HL-60/S4 treated with phorbol 12-myristate 13-acetate at 8.2 ng/mL for 4 days and 3 days (cell line): ENCODE data around the gene RBCK1.

Experiments used
- in situ Hi-C: fragments of 300-500 bp; cut with MboI; formaldehyde crosslinking; loops from 2 replicates; pipeline ENCODE4 v1.15.0; 2022; ENCODE audit warnings: low sequenced_read_pairs

Gene RBCK1

DNA sequence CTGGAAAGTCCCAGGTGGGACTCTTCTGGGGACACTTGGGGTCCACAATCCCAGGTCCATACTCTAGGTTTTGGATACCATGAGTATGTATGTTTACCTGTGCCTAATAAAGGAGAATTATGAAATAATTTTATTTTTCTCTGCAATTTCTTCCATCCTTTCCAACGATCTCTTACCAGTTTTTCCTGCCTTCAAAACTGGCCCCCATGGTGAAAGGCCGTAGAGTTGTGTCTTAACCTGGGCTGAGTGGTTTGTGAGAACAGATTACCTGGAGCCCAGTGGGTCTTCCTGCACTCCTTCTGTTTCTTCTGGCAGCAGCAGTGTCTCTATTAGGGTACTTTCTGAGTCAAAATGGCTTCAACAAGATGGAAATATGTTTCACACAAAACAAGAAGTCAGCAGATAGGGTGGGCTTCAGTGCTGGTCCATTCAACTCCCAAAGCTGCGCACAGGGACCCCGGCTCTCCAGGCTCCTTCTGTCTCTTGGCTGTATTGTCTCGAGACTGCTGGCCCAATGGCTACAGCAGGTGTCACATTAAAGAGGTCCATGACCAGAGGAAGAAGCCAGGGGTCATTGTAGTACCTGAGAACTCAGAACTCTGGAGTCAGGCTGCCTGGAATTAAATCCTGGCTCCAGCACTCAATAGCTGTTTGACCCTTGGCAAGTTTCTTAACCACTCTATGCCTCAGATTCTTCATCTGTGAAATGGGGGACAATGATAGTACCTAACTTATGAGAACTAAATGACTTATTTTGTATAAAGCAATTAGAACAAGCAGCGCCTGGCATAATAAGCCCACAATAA lies 10.5 kb upstream of the RBCK1 start:
- in situ Hi-C loops, result no loop called here

DNA sequence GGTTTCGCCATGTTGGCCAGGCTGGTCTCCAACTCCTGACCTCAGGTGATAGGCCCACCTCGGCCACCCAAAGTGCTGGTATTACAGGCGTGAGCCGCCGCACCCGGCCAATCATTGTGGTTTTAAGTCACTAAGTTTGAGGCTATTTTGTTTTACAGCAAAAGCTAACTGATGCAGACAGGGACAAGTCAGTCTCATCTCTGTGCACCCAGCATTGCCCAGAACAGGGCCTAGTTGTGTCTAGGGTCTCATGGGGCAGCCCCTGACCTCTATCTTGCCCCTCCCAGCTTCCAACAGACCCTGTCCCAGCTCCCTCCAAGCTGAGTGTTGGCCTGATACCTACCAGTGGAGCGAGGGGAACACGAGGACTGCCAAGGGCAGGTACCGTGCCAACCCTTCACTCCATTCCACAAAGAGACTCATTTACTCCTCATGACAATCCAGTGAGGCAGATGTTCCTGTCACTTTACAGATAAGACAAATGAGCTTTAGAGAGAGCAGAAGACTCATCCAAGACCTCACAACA lies 8.9 kb upstream of the RBCK1 start:
- in situ Hi-C loops, result no loop called here

DNA sequence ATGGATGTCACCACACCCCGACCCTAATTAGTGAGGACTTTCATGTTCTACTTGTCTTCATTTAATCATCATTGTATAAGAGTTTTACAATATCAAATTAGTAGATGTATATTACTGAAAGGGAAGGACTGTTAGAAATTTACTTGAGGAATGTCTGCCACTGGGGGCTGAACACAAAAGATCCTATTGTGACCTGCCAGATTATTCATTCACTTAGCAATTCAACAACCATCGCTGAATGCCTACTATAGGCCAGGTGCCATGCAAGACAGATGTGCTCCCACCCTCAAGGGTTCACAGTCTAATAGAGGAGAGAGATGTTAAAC lies 8.0 kb upstream of the RBCK1 start:
- in situ Hi-C loops, result no loop called here

DNA sequence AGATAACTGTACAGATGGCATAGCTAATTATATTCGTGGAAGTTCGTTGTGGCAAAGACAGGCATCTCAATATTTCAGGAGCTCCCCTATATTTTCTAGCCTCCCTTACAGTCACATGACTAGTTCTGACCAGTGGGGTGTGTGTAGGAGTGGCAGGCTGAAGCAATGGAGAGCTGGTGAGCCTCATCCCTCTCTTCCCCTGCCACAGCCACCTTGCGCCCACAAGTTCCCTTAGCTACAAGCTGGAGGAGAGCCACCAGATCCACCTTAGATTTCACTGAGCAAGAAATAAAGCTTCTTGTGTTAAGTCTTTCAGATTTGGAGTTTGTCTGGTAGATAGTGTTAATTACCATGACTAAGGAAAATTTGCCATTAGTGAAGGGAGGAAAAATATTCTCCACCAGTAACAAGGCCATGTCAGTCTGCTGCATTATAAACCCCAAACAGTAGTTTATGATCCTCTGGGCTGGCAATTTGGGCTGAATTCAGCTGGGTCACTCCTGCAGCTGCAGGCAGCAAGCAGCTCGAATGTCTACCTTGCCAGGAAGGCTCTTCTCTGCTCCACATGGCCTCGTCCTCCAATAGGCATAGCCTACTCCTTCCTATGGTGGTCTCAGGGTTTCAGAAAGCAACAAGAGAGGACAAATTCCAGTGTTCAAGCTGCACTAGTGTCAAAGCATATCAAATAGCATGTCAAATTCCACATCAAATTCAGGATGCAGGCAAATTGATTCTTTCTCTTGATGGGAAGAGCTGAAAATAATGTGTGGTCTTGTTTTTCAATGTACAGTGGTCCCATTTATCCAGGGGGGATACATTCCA lies 7.4 kb upstream of the RBCK1 start:
- in situ Hi-C loops, result no loop called here

DNA sequence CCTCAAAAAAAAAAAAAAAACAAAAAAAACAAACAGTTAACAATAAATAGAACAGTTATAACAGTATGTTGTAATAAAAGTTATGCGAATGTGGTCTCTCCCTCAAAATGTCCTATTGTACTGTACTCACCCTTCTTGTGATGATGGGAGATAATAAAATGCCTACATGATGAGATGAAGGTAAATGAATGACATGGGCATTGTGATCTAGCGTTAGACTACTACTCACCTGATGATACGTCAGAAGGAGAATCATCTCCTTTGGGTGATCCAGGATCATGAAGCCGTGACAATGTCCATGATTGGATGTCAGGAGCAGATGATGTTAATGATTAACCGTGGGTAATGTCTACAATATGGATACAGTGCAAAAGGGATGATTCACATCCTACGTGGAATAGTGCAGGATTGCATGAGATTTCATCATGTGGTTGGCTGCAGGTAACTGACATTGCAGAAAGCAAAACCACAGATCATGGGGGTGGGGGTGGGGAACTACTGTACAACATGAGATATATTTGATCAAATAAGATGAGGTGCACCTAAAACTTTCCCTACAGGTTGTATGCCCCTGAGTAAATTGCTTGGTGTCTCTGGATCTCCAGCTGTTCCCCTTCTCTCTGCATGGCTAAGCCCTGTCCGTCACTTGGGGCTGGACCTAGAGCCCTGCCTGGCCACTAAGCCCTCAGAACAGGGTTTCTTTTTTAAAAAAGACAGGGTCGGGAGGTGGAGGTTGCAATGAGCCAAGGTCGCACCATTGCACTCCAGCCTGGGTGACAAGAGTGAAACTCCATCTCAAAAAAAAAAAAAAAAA lies 6.2 kb upstream of the RBCK1 start:
- in situ Hi-C loops, result no loop called here

DNA sequence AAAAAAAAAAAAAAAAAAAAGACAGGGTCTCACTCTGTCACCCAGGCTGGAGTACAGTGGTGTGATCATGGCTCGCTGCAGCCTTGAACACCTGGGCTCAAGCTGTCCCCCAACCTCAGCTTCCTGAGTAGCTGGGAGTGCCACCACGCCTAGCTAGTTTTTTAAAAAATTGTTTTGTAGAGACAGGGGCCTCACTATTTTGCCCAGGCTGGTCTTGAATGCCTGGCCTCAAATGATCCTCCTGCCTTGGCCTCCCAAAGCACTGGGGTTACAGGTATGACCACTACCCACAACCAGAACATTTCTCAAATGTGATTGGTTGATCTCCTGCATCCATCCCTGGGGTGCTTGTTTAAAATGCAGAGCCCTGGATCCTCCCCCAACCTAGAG lies 5.6 kb upstream of the RBCK1 start:
- in situ Hi-C loops, result no loop called here

DNA sequence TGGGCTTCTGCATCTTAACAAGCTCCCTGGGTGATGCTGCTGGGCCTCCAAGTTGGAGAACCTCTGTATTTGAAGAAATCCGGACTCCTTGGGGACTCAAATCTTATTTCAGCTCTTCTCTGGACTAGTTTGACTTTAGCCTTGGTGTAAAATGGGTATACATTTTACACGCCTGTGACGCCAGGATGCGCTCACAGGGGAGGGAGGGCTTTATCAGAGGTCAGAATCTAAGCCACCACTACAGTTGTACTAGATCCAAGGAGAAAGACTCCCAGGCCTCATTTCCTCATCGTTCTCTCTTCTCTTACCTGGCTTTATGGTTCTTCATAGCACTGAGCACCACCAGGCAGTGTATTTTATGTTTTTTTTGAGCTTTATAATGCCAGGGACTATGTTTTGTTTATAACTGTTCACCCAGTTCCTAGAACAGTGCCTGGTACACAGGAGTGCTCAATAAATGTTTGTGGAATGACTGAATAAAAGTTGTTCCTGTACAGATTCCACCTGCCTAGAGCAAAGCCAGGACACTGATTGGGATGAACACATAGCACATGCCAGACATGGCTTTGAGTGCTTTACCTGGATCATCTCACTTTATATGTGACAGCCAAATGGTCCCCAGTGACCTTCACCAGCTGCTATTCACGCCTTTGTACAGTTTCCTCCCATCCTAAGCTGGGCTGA lies 5.1 kb upstream of the RBCK1 start:
- in situ Hi-C loops, result no loop called here

DNA sequence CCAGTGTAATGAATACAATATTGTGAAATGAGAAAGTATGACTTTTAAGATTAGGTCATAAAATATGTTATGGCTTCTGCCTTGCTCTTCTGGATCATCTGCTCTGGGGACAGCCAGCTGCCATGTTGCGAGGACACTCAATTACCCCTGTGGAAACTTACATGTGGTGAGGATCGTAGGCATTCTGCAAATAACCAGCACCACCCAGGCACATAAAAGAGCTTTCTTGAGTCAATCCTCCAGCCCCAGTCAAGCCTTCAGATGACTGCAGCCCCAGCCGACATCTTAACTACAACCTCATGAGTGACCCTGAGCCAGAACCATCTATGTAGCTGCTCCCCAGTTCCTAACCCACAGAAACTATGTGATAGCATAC lies 4.5 kb upstream of the RBCK1 start:
- in situ Hi-C loops, result no loop called here

DNA sequence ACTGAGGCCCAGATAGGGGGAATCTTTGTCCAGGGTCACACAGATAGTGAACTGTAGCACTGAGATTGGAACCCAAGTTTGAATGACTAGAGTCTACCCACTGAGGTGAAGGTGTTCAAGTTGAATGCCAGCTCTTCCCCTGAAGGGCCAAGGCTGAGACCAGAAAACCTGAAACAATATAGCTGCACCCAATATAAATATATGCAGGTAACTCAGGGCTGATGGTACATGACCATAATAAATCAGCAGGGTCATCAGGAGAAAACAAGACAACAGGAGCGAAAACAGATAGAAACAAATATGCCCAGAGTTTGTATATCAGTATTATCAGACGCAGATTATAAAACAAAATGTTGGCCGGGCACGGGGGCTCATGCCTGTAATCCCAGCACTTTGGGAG lies 4.0 kb upstream of the RBCK1 start:
- in situ Hi-C loops, result no loop called here

DNA sequence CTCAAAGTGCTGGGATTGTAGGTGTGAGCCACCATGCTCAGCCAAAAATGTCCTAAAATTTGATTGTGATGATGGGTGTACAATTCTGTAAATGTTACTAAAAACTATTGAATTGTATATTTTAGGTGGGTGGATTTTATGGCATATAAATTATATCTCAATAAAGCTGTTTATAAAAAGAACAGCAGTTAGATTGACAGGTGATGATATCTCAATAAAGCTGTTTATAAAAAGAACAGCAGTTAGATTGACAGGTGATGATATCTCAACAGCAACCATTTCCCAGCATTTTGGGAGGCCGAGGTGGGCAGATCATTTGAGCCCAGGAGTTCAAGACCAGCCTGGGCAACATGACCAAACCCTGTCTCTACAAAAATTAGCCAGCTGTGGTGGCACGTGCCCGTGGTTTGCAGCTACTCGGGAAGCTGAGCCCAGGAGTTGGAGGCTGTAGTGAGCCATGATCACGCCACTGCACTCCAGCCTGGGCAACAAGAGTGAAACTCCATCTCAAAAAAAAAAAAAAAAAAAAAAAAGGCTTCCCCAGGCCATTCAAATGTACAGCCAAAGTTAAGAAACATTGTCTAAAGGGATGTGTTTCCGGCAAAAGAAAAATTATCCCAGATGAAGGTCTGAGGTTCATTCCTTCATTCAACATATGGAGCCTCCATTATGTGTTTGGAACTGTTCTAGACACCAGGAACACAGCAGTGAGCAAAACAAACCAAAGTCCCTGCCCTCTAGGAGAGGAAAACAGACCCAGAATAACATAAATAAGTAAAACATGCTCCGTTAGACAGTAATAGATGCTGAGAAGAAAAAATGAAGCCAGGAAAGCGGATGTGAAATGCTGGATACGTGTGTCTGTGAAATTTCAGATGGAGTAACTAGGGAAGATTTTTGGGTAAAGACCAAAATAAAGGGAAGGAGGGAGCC lies 1.6 kb upstream of the RBCK1 start:
- in situ Hi-C loops, result no loop called here

DNA sequence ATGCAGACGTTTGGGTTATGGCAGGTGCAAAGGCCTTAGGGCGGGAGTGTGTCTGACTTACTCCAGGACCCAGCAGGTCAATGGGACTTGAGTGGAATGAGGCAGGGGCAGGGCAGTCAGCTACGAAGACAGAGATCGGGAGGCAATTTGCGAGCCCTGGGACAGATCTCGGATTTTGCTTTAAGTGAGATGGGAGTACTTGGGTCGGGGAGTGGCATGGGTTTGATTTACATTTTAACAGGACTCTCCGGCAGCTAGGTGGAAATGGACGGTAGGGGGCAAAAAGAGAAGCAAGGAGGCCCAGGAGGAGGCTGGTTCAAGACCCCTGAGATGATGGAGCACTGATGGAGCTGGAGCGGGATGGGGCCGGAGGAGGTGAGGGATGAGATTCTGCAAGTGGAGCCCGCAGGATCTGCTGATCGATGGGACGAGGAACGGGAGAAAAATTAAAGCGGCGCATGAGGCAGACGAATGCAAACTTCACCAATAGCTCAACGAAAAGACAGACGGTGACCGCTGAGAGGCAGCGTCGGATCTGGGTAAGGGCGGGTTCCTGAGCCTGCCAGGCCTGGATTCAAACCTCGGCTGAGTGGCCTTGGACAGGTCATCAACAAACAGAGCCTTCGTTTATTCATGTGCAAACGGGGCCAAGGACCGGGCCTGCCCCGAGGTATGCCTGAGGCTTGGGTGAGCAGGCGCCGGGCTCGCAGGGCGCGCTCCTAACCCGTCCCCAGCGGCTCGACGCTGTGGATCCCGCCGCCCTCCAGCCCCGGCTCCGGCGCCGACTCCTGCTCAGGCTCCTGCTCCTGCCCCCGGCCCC lies 756 bp upstream of the RBCK1 start:
- in situ Hi-C loops, result no loop called here

DNA sequence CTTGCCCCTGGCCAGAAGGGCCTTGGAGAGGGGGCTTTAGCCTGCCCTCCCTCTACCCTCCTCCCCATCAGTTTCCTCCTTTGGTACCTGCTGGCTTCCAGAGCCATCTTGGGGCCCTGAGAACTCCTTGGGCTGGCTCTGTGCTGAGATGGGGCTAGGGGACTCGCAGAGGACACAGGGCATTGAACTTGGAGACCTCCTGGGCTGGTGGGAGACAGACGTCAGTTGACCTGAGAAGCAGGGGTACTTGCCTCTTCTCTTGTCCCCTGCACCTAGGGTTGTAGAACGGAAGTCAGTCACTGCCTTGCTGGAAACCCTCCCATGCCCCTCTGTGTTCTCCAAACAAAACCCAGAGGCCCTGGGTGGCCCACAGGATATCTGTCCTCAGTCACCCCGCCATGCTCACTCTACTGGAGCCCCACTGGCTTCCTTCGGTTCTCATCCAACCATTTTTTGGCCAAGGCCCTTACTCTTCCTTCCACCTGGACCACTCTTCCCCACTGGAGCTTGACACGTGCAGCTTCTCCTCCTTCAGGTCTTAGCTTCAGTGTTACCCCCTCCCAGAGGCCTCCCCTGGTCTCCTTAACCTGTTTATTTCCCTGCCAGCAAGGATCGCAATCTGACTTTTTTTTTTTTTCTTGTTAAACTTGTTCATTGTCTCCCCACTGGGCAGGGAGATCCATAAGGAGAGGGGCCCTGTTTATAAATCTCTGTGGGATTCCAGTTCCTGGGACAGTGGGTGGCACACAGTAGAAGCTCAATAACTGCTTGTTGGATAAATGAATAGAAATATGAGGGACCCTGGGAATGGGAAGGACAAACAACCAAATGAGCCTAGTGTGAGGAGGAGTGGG lies 971 bp downstream of the RBCK1 start:
- in situ Hi-C loops, result no loop called here

DNA sequence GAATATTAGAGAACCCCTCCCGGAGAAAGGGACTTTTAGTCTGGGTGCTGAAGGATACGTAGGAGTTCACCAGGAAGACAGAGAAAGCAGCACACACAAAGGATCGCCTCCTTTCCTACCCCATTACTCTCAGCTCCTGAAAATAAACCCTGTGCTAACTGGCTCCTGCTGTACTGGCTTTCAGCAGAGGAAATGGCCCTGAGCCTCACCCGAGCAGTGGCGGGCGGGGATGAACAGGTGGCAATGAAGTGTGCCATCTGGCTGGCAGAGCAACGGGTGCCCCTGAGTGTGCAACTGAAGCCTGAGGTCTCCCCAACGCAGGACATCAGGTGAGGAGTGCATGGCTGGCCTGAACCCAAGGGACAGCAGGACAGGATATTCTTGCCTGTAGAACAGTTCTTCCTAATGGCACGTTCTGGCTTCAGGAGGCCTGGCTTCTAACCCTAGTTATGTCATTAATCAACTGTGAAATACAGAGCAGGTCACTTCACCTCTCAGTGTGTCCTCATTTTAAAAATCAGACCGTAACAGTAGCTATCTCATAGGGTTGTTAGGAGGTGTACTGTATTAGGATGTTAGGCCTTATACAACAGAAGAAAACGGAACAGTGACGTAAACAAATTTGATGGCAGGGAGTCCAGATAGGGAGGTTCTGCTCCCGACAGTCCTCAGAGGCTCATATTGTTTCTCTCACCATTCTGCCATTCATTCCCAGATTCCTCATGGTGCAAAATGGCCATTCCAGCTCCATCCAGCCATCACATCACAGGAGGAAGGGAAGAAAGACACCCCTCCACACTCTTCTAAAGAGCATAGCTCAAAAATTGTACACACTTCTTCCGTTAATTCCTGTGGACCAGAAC lies 1.8 kb downstream of the RBCK1 start:
- in situ Hi-C loops, result no loop called here

DNA sequence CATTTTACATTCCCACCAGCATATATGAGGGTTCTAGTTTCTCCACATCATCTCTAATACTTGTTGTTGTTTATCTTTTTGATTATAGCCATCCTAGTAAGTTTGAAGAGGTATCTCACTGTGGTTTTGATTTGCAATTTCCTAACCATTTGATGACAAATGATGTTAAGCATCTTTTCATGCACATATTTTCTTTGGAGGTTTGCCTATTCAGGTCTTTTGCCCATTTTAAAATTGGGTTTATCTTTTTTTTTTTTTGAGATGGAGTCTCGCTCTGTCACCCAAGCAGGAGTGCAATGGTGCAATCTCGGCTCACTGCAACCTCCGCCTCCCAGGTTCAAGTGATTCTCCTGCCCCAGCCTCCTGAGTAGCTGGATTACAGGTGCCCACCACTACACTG lies 4.0 kb downstream of the RBCK1 start:
- in situ Hi-C loops, result no loop called here

DNA sequence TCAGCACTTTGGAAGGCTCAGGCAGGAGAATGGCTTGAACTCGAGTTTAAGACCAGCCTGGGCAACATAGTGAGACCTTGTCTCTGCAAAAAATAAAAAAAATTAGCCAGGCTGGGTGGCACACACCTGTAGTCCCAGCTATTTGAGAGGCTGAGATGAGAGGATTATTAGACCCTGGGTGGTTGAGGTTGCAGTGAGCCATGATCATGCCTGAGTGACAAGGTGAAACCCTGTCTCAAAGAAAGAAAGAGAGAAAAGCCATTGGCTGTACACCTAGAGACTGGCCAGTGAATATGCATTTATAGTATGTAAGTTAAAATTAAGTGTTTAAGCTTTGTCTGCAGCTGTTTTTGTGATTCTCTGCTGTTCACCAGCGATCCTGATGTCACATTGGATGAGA lies 6.1 kb downstream of the RBCK1 start:
- in situ Hi-C loops, result no loop called here

DNA sequence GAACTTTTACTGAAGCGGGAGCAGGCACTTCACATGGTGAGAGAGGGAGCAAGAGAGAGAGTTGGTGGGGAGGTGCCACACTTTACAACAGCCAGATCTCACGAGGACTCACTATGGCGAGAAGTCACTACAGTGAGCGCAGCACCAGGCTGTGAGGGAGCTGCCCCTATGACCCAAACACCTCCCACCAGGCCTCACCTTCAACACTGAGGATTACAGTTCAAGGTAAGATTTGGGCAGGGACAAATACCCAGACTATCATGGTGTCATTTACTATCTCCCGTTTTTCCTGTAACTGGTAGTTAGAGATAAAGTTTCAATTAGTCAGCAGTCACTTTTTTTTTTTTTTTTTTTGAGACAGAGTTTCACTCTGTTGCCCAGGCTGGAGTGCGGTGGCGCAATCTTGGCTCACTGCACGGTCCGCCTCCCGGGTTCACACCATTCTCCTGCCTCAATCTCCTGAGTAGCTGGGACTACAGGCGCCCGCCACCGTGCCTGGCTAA lies 7.8 kb downstream of the RBCK1 start:
- in situ Hi-C loops, result no loop called here
